ENCODE measurements around the gene SEMA6A. TPM values are rescaled to one million over a fixed set of nuclear protein-coding genes. Genes with fewer than 3 reads are reported as not detected.

Gene SEMA6A
- total RNA-seq, 2 experiments from 2014 or later, result not detected

GRCh38 chr5:116415182-116415581 lies 159.4 kb downstream of the SEMA6A start:
- DNase-seq (no peak), ATAC-seq (no peak)
- ChIA-PET POLR2A (no interaction called here), CTCF (no interaction called here)
- intact Hi-C loops (cut with micrococcal nuclease), result no loop called here
- no peaks in the 10 kb centered on the region for H3K4me1 Mint-ChIP-seq (ENCODE audit: low read depth)
- no peaks in the 10 kb centered on the region for H3K27me3 Mint-ChIP-seq
- H3K4me3 Mint-ChIP-seq, result no peak overlapping the region
- H3K27ac Mint-ChIP-seq, result no peak overlapping the region
- peaks cover 23% of the 10 kb centered on the region for H3K36me3 Mint-ChIP-seq (ENCODE audit: low read depth)
- TF ChIP-seq CTCF (IDR thresholded peaks at IDR 0.05), result no peak
- H3K9me3 Mint-ChIP-seq, result no peaks in the 10 kb centered on the region

GRCh38 chr5:116411101-116411571 lies 163.5 kb downstream of the SEMA6A start:
- H3K27ac Mint-ChIP-seq, result no peak overlapping the region
- H3K9me3 Mint-ChIP-seq, result no peaks in the 10 kb centered on the region
- H3K27me3 Mint-ChIP-seq, result no peaks in the 10 kb centered on the region
- no peaks in the 10 kb centered on the region for H3K4me1 Mint-ChIP-seq (ENCODE audit: low read depth)
- ChIA-PET POLR2A (no interaction called here), CTCF (no interaction called here)
- ATAC-seq, result no peak
- H3K36me3 Mint-ChIP-seq (ENCODE audit: low read depth), result peaks cover 4% of the 10 kb centered on the region
- TF ChIP-seq CTCF (IDR thresholded peaks at IDR 0.05), result no peak
- H3K4me3 Mint-ChIP-seq, result no peak overlapping the region
- DNase-seq, result no peak
- intact Hi-C loops (cut with micrococcal nuclease), result no loop called here

- intact Hi-C loops (cut with micrococcal nuclease), result no loop called here
- POLR2A ChIA-PET, result no interaction called here
- Mint-ChIP-seq H3K9me3 (no peaks in the 10 kb centered on the region), H3K27me3 (no peaks in the 10 kb centered on the region), H3K27ac (no peak overlapping the region), H3K4me1 (ENCODE audit: low read depth) (no peaks in the 10 kb centered on the region), H3K36me3 (ENCODE audit: low read depth) (peaks cover 4% of the 10 kb centered on the region), H3K4me3 (no peak overlapping the region)
- TF ChIP-seq CTCF (IDR thresholded peaks at IDR 0.05), result no peak
- CTCF ChIA-PET, result no interaction called here
- no peak for ATAC-seq
- DNase-seq, result no peak
Measured at GRCh38 chr5:116410336-116410890, 164.2 kb downstream of the SEMA6A start.

- intact Hi-C loops (cut with micrococcal nuclease), result no loop called here
- no peak for ATAC-seq
- no peaks in the 10 kb centered on the region for H3K9me3 Mint-ChIP-seq
- H3K27me3 Mint-ChIP-seq, result no peaks in the 10 kb centered on the region
- no peak overlapping the region for H3K27ac Mint-ChIP-seq
- no peak for DNase-seq
- ChIA-PET CTCF (no interaction called here), POLR2A (no interaction called here)
- H3K4me3 Mint-ChIP-seq, result no peak overlapping the region
- TF ChIP-seq CTCF (IDR thresholded peaks at IDR 0.05), result no peak
- H3K36me3 Mint-ChIP-seq (ENCODE audit: low read depth), result peaks cover 4% of the 10 kb centered on the region
- H3K4me1 Mint-ChIP-seq (ENCODE audit: low read depth), result no peaks in the 10 kb centered on the region
Measured at GRCh38 chr5:116409591-116410296, 164.9 kb downstream of the SEMA6A start.

- CTCF ChIA-PET, result no interaction called here
- H3K4me3 Mint-ChIP-seq, result no peak overlapping the region
- POLR2A ChIA-PET, result no interaction called here
Measured at GRCh38 chr5:116406306-116407041, 168.1 kb downstream of the SEMA6A start.

More at GRCh38 chr5:116406306-116407041, 168.1 kb downstream of the SEMA6A start:
- intact Hi-C loops (cut with micrococcal nuclease), result no loop called here
- no peaks in the 10 kb centered on the region for H3K4me1 Mint-ChIP-seq (ENCODE audit: low read depth)
- DNase-seq (no peak), ATAC-seq (no peak)
- TF ChIP-seq CTCF (IDR thresholded peaks at IDR 0.05), result no peak
- H3K27ac Mint-ChIP-seq, result no peak overlapping the region
- peaks cover 1% of the 10 kb centered on the region for H3K36me3 Mint-ChIP-seq (ENCODE audit: low read depth)
- no peaks in the 10 kb centered on the region for H3K27me3 Mint-ChIP-seq
- no peaks in the 10 kb centered on the region for H3K9me3 Mint-ChIP-seq
